GM12864 (cell line): ENCODE results near the gene ZBTB47.

Experiments used
- DNase-seq: peaks from one replicate; pipeline ENCODE4 v3.0.0-alpha.2; 2011; ENCODE audit warnings: low read depth
- H3K4me3 ChIP-seq: 2 replicates; pipeline ENCODE4 v1.5.1; 2011; ENCODE audit warnings: mild to moderate bottlenecking, low read depth, low read length, control low read depth
- CTCF ChIP-seq: IDR thresholded peaks from 2 replicates; pipeline ENCODE4 v1.5.1; 2011; ENCODE audit warnings: low read depth, mild to moderate bottlenecking, moderate library complexity, low read length, control low read depth, inconsistent platforms; ENCODE audit errors: missing control alignments

ZBTB47 gene

GRCh38 chr3:42689421-42690014 is 36.0 kb downstream of the ZBTB47 start:
- no peak for TF ChIP-seq CTCF
- DNase-seq, result no peak
- no peak overlapping the region for H3K4me3 ChIP-seq

- TF ChIP-seq CTCF, result no peak
- no peak overlapping the region for H3K4me3 ChIP-seq
- DNase-seq, result no peak
Measured at GRCh38 chr3:42690191-42690590, 36.7 kb downstream of the ZBTB47 start.

GRCh38 chr3:42690766-42691680 is 37.5 kb downstream of the ZBTB47 start:
- no peak overlapping the region for H3K4me3 ChIP-seq
- DNase-seq, result no peak
- TF ChIP-seq CTCF, result no peak

GRCh38 chr3:42691816-42692666 is 38.5 kb downstream of the ZBTB47 start:
- no peak overlapping the region for H3K4me3 ChIP-seq
- TF ChIP-seq CTCF, result no peak
- DNase-seq, result no peak

- no peak for TF ChIP-seq CTCF
- no peak overlapping the region for H3K4me3 ChIP-seq
- no peak for DNase-seq
Measured at GRCh38 chr3:42692667-42693529, 39.4 kb downstream of the ZBTB47 start.

GRCh38 chr3:42693530-42693930 is 40.0 kb downstream of the ZBTB47 start:
- no peak for TF ChIP-seq CTCF
- DNase-seq, result no peak
- H3K4me3 ChIP-seq, result no peak overlapping the region
